Loucy (cell line): Measurements from ENCODE around the gene MRPL33.

ENCODE experiments used
- CTCF ChIP-seq: fragments of 200-600 bp; sonication (generic); conservative IDR thresholded peaks from 2 replicates; pipeline ENCODE4 v1.5.1; 2014; ENCODE audit warnings: mild to moderate bottlenecking, antibody characterized with exemption, low read length
- EZH2phosphoT487 ChIP-seq: fragments of 200-600 bp; IDR thresholded peaks from 2 replicates; pipeline ENCODE4 v1.6.1; 2018; ENCODE audit warnings: antibody characterized with exemption, mild to moderate bottlenecking, moderate library complexity, borderline replicate concordance

DNA sequence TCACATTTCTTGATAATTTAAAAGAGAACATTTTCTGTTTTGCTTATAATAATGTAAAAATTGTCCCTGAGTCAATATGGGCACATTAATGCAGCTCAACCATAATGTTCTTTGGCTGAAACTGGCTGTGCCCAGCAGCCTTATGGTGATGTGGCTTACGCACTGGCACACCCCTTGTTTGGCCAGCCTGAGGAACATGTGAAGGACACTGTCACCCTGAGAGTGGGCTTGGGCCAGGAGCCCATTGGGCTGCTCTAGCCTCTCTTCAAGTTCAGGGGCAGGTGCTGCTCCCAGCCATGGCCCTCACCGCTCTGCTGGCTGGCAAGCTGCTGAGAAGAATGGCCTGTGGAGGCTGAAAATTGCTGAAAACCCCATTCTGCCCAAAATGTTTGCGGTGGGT lies 37.5 kb downstream of the MRPL33 start:
- TF ChIP-seq CTCF (no peak), EZH2phosphoT487 (no peak)
